Ishikawa (cell line): Measurements from ENCODE around the gene PLPPR1.

ENCODE experiments used
- CEBPB ChIP-seq: IDR thresholded peaks from 2 replicates; pipeline ENCODE4 v1.6.1; 2012
- EGR1 ChIP-seq: IDR thresholded peaks from 2 replicates; pipeline ENCODE4 v1.6.1; 2012
- EP300 ChIP-seq: IDR thresholded peaks from 2 replicates; pipeline ENCODE4 v1.6.1; 2012; ENCODE audit warnings: borderline replicate concordance
- FOXM1 ChIP-seq: IDR thresholded peaks from 2 replicates; pipeline ENCODE4 v1.6.1; 2012; ENCODE audit warnings: low read depth, borderline replicate concordance
- RAD21 ChIP-seq: IDR thresholded peaks from 2 replicates; pipeline ENCODE4 v1.6.1; 2012; ENCODE audit warnings: low read depth
- TEAD4 ChIP-seq: IDR thresholded peaks from 2 replicates; pipeline ENCODE4 v1.6.1; 2012
- TF ChIP-seq, protein P1 (sequence below): IDR thresholded peaks from 2 replicates; pipeline ENCODE4 v1.6.1; 2012; ENCODE audit warnings: low read depth, mild to moderate bottlenecking

DNA sequence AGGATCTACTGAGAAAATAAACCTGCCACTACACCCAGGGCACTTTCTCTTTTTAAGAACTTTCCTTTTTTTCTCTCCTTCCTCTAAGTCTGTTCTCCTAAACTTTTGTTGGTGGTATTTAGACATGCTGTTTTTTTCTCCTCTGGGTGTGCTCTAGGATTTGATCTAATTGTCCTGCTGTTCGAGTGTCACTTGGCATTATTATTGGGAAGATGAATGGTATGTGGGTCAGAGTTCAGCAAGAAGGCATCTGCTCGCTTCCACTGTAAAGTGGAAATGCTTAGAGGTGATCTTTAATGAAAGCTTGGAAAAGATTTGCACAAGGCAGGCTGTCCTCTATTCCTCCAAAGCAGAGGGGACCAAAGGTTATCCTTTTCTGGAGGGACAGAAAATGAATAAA is 1.3 kb upstream of the PLPPR1 start:
- TF ChIP-seq, protein P1, sequence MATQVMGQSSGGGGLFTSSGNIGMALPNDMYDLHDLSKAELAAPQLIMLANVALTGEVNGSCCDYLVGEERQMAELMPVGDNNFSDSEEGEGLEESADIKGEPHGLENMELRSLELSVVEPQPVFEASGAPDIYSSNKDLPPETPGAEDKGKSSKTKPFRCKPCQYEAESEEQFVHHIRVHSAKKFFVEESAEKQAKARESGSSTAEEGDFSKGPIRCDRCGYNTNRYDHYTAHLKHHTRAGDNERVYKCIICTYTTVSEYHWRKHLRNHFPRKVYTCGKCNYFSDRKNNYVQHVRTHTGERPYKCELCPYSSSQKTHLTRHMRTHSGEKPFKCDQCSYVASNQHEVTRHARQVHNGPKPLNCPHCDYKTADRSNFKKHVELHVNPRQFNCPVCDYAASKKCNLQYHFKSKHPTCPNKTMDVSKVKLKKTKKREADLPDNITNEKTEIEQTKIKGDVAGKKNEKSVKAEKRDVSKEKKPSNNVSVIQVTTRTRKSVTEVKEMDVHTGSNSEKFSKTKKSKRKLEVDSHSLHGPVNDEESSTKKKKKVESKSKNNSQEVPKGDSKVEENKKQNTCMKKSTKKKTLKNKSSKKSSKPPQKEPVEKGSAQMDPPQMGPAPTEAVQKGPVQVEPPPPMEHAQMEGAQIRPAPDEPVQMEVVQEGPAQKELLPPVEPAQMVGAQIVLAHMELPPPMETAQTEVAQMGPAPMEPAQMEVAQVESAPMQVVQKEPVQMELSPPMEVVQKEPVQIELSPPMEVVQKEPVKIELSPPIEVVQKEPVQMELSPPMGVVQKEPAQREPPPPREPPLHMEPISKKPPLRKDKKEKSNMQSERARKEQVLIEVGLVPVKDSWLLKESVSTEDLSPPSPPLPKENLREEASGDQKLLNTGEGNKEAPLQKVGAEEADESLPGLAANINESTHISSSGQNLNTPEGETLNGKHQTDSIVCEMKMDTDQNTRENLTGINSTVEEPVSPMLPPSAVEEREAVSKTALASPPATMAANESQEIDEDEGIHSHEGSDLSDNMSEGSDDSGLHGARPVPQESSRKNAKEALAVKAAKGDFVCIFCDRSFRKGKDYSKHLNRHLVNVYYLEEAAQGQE: no peak
- TF ChIP-seq TEAD4: no peak
- TF ChIP-seq EP300: no peak
- no peak for TF ChIP-seq FOXM1
- no peak for TF ChIP-seq RAD21
- no peak for TF ChIP-seq EGR1
- no peak for TF ChIP-seq CEBPB
